OCI-LY7 (cell line): ENCODE data around the gene NR1H2. TPM values are rescaled to one million over a fixed set of nuclear protein-coding genes. Genes with fewer than 3 reads are reported as not detected.

Experiments used
- BruUV-seq: library from RNA; stranded (reverse); fragments of 400-500 nt; replicated peaks from 2 replicates; lab custom pipeline; 2021; lab: Mats Ljungman, UMichigan
- CTCF ChIA-PET: fragments of 300-600 bp; sonication (Branson Sonifier 250); formaldehyde crosslinking; loops from one replicate; lab custom pipeline; 2022; ENCODE audit warnings: antibody characterized with exemption; ENCODE audit not compliant: unreplicated experiment; lab: Charles Lee
- POLR2A ChIA-PET: fragments of 300-600 bp; sonication (Branson Sonifier 250); formaldehyde crosslinking; loops from one replicate; lab custom pipeline; 2022; ENCODE audit warnings: antibody characterized with exemption; lab: Charles Lee
- DNase-seq: peaks from one replicate; pipeline ENCODE4 v3.0.0-alpha.2; 2015; ENCODE audit warnings: low spot score
- H2AFZ ChIP-seq: fragments of 200-600 bp; sonication (generic), shearing (Covaris generic); 2 replicates; pipeline ENCODE4 v1.6.1; 2014; ENCODE audit warnings: mild to moderate bottlenecking, antibody characterized with exemption, low read length, moderate library complexity
- H3K27ac ChIP-seq: fragments of 200-600 bp; sonication (generic); 2 replicates; pipeline ENCODE4 v1.5.1; 2014; ENCODE audit warnings: mixed run types, low read depth, mild to moderate bottlenecking, moderate library complexity, low read length, inconsistent platforms; ENCODE audit not compliant: poor library complexity, severe bottlenecking
- H3K36me3 ChIP-seq: fragments of 200-600 bp; sonication (generic); 2 replicates; pipeline ENCODE4 v1.6.1; 2014; ENCODE audit warnings: mild to moderate bottlenecking, antibody characterized with exemption, low read length, moderate library complexity, mixed read lengths; ENCODE audit not compliant: insufficient read depth
- H3K4me1 ChIP-seq: fragments of 200-600 bp; sonication (generic); 2 replicates; pipeline ENCODE4 v1.5.1; 2014; ENCODE audit warnings: mild to moderate bottlenecking, low read length; ENCODE audit not compliant: insufficient read depth, poor library complexity, severe bottlenecking
- H3K4me2 ChIP-seq: fragments of 200-600 bp; sonication (generic); 2 replicates; pipeline ENCODE4 v1.6.1; 2014; ENCODE audit warnings: mild to moderate bottlenecking, low read length
- H3K4me3 ChIP-seq: fragments of 200-600 bp; sonication (generic); 2 replicates; pipeline ENCODE4 v1.5.1; 2014; ENCODE audit warnings: mild to moderate bottlenecking, low read depth, low read length; ENCODE audit not compliant: poor library complexity, severe bottlenecking
- H3K79me2 ChIP-seq: fragments of 200-600 bp; sonication (generic); 2 replicates; pipeline ENCODE4 v1.6.1; 2016; ENCODE audit warnings: low read depth, mild to moderate bottlenecking, low read length, moderate library complexity, mixed read lengths; ENCODE audit not compliant: insufficient read depth
- H3K9me2 ChIP-seq: fragments of 200-600 bp; sonication (generic); 2 replicates; pipeline ENCODE4 v1.6.1; 2016; ENCODE audit warnings: mild to moderate bottlenecking, low read length, mixed read lengths; ENCODE audit not compliant: insufficient read depth
- H3K9me3 ChIP-seq: fragments of 200-600 bp; sonication (generic); 2 replicates; pipeline ENCODE4 v1.6.1; 2014; ENCODE audit warnings: mild to moderate bottlenecking, mixed run types, low read length, mixed read lengths
- H4K20me1 ChIP-seq: fragments of 200-600 bp; sonication (generic); 2 replicates; pipeline ENCODE4 v1.6.1; 2014; ENCODE audit warnings: mild to moderate bottlenecking, antibody characterized with exemption, low read length, moderate library complexity, mixed read lengths; ENCODE audit not compliant: insufficient read depth
- EZH2phosphoT487 ChIP-seq: fragments of 200-600 bp; sonication (generic); IDR thresholded peaks from 2 replicates; pipeline ENCODE4 v1.6.1; 2018; ENCODE audit warnings: low read depth, borderline replicate concordance, mild to moderate bottlenecking, mixed run types, antibody characterized with exemption, low read length, moderate library complexity, mixed read lengths
- intact Hi-C: fragments of 100-400 bp; cut with micrococcal nuclease; formaldehyde crosslinking; loops from one replicate; pipeline ENCODE4 v1.10.0; 2022; ENCODE audit not compliant: unreplicated experiment
- total RNA-seq, 2 experiments: library from RNA; depleted of rRNA in 1 of 2; stranded (reverse); fragments of >200 nt in 1 of 2; shearing (Covaris generic) in 1 of 2; gene quantifications; 2 replicates each; pipeline ENCODE4 v1.2.3, GENCODE V29; 2014 to 2022
- TF ChIP-seq, protein P1 (sequence below): fragments of 200-600 bp; sonication (generic); conservative IDR thresholded peaks from 2 replicates; pipeline ENCODE4 v1.5.1; 2014; ENCODE audit warnings: mild to moderate bottlenecking, antibody characterized with exemption, low read length, moderate library complexity, mixed read lengths

The NR1H2 gene
- total RNA-seq, 2 experiments from 2014 or later, result 41.2 to 65.7 TPM

- H2AFZ ChIP-seq, result no peak overlapping the region
- no peak for DNase-seq
- no peak overlapping the region for H3K4me3 ChIP-seq
- BruUV-seq, result no TSS peak
- no peak overlapping the region for H3K27ac ChIP-seq
- TF ChIP-seq, protein P1, sequence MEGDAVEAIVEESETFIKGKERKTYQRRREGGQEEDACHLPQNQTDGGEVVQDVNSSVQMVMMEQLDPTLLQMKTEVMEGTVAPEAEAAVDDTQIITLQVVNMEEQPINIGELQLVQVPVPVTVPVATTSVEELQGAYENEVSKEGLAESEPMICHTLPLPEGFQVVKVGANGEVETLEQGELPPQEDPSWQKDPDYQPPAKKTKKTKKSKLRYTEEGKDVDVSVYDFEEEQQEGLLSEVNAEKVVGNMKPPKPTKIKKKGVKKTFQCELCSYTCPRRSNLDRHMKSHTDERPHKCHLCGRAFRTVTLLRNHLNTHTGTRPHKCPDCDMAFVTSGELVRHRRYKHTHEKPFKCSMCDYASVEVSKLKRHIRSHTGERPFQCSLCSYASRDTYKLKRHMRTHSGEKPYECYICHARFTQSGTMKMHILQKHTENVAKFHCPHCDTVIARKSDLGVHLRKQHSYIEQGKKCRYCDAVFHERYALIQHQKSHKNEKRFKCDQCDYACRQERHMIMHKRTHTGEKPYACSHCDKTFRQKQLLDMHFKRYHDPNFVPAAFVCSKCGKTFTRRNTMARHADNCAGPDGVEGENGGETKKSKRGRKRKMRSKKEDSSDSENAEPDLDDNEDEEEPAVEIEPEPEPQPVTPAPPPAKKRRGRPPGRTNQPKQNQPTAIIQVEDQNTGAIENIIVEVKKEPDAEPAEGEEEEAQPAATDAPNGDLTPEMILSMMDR, result no peak
- TF ChIP-seq EZH2phosphoT487, result no peak
- ChIA-PET CTCF (no interaction called here), POLR2A (no interaction called here)
- H3K79me2 ChIP-seq, result no peaks in the 10 kb centered on the region
- no peaks in the 10 kb centered on the region for H4K20me1 ChIP-seq
- H3K4me2 ChIP-seq, result no peak overlapping the region
- intact Hi-C loops, result no loop called here
- peaks cover 54% of the 10 kb centered on the region for H3K4me1 ChIP-seq
- H3K9me3 ChIP-seq, result no peaks in the 10 kb centered on the region
- no peaks in the 10 kb centered on the region for H3K9me2 ChIP-seq
- peaks cover 10% of the 10 kb centered on the region for H3K36me3 ChIP-seq
Measured at GRCh38 chr19:50359328-50359818, 16.9 kb upstream of the NR1H2 start.

DNA sequence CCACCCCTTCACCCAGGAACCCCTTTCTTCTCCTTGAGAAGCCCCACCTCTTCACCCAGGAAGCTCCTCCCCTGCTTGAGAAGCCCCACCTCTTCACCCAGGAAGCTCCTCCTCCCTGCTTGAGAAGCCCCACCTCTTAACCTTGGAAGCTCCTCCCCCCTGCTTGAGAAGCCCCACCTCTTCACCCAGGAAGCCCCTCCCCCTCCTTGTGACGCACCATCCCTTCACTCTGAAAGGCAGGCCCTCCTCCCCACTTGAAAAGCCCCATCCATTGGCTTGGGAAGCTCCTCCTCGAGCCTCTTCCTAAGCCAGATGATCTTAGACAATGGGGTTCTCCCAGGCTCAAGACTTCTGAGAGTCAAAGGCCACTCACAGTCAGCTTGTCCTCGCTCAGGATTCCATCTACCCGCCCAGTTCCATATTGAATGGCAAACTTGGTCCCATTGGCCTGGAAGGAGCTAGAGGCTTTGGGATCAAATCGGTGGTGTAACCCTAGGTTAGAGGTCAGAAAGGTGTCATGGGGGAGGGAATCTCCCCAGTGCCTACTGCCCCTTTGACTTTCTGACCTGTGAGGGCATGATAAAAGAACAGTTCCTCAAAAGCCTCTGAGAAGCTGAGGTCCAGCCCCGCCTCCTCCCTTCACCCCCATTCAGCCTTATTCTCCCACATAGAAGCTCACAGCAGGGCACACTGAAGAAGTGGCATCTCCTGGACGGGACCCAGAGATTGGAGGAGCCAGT lies 14.8 kb upstream of the NR1H2 start:
- BruUV-seq, result no TSS peak

More for the DNA sequence above, 14.8 kb upstream of the NR1H2 start:
- DNase-seq, result peak; percentile 73
- Histone ChIP-seq H3K4me3 (no peak overlapping the region), H2AFZ (no peak overlapping the region), H3K27ac (peak overlapping the region; percentile 15), H3K79me2 (no peaks in the 10 kb centered on the region), H3K9me2 (no peaks in the 10 kb centered on the region), H3K4me2 (0 out of 2 replicates have a peak overlapping the region, but pooled peaks have one; percentile 8), H3K9me3 (no peaks in the 10 kb centered on the region), H3K4me1 (peaks cover 74% of the 10 kb centered on the region), H4K20me1 (no peaks in the 10 kb centered on the region), H3K36me3 (peaks cover 10% of the 10 kb centered on the region)
- TF ChIP-seq, protein P1, result no peak
- no peak for TF ChIP-seq EZH2phosphoT487
- POLR2A ChIA-PET, result interaction anchor here (1.3 to 1.9 kb wide), 2 partner anchors 10 to 12 kb away, joined by 5 read pairs; no protein-coding TSS in a partner anchor
- CTCF ChIA-PET, result no interaction called here
- intact Hi-C loops, result loop anchor here (10.0 kb wide), 1 partner anchor 423 kb away; no protein-coding TSS in a partner anchor
